RKO (cell line): Measurements from ENCODE around the gene FMN2.

Source experiments
- DNase-seq: peaks from one replicate; pipeline ENCODE4 v3.0.0-alpha.2; 2016; ENCODE audit warnings: low spot score

Gene FMN2

GRCh38 chr1:240492832-240493440 is 401.3 kb downstream of the FMN2 start:
- no peak for DNase-seq

GRCh38 chr1:240495601-240496000 is 403.9 kb downstream of the FMN2 start:
- DNase-seq: no peak

- no peak for DNase-seq
Observed at GRCh38 chr1:240496356-240496755, 404.7 kb downstream of the FMN2 start.

DNA sequence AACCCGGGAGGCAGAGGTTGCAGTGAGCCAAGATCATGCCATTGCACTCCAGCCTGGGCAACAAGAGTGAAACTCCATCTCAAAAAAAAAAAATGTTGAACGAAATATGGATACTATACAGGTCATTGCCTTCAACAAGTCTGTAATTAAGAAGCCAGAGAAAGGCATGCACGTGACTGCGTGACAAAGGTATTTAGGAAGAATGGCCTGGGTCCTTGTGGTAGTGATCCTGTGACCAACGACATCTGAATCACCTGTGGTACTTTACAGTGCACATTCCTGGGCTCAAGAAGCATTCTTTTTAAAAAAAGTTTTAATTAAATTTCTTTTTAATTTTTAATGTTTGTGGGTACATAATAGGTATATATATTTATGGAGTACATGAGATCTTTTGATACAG is 405.3 kb downstream of the FMN2 start:
- no peak for DNase-seq

DNA sequence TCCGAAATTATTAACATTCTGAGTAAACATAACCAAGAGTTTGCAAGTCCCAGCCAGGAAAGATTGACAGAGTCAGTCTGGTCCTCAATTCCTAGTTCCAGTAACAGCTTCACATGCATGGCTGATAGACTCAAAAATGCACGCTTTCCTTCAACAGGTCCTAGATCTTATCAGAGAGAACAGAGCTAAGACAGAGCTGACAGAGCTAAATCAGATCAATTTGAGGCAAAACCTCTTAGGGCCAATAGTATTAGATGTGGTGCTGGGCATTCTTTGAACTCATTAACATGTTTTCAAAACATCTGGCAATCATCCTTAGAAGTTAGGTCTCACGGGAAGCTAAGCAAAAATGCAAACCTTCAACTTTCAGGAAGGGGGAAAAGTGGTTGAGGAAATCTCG is 406.2 kb downstream of the FMN2 start:
- no peak for DNase-seq

DNA sequence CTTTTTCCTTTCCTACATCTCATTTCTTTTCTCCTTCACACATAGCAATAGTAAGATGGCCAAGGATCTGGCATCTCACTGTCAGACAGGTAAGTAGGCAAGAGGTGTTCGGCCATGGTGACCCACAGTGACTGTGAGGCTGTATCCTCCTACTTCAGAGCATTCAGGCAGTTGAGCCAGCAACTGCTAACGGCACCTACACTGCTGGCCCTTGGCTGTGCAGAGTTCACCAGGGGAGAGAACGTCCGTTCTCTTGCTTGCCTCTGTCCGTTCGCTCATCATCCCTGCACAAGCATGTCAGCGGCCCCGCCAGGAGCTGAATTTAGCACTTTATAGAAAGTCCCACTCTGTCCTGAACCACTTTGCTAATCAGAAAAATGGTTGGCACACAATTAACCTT is 406.7 kb downstream of the FMN2 start:
- no peak for DNase-seq

- peak; percentile 43 for DNase-seq
Observed at GRCh38 chr1:240499012-240499411, 407.3 kb downstream of the FMN2 start.

DNA sequence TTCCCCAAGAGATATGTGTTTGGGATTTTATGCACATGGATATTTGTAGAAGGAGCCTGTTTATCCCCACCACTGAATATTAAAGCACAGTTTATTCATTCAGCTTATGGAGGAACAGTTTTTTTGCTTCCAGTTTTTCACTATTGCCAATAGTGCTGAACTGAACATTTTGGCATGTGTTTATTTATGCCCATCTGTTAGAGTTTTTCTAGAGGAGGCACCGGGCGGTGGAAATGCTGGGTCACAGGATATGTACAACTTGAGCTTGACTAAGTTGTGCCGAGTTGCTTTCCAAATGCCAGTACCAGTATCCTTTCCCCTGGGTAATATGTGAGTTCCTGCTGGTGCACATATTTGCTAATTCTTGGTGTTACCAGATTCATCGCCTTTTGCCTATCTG is 409.0 kb downstream of the FMN2 start:
- no peak for DNase-seq

DNA sequence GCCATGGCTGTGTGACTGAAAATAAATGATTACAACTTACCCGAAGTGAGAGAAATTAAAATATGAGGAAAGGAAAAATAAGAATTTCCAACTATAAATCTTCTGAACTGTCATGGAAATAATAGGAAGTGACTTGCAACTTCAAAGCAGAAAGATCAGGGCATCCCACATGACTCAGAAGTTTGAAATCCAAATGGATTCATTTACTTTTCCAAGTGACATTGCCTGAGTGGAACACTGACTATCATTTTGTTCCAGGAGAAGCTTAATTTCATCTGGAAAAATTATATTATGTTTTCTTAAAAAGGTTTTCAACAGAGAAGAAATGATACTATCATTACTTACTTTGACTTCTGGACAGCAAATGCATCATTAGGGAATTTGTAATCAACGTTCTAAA is 409.4 kb downstream of the FMN2 start:
- no peak for DNase-seq

- DNase-seq: no peak
Observed at GRCh38 chr1:240503036-240503435, 411.4 kb downstream of the FMN2 start.

GRCh38 chr1:240503558-240503957 is 411.9 kb downstream of the FMN2 start:
- no peak for DNase-seq

GRCh38 chr1:240506176-240506575 is 414.5 kb downstream of the FMN2 start:
- DNase-seq: no peak

- DNase-seq: no peak
Observed at GRCh38 chr1:240508201-240508600, 416.5 kb downstream of the FMN2 start.

- DNase-seq: no peak
Observed at GRCh38 chr1:240508950-240509349, 417.3 kb downstream of the FMN2 start.

GRCh38 chr1:240511789-240512188 is 420.1 kb downstream of the FMN2 start:
- no peak for DNase-seq

- no peak for DNase-seq
Observed at GRCh38 chr1:240515505-240515904, 423.8 kb downstream of the FMN2 start.

DNA sequence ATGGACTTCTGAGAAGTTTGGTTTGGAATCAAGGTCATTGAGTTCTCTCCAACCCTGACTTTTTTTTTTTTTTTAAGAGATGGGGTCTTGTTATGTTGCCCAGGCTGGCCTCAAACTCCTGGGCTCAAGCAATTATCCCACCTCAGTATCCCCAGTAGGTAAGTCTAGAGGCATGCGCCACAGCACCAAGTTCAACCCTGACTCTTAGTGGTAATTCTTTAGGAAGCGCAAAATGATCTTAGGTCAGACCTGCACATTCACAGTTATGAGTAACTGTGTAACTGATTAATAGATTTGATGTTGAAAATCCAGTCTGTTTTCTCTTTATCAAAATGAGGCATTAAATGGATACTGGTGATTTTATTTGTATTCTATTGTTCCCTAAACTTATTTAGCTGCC is 424.4 kb downstream of the FMN2 start:
- DNase-seq: no peak

- DNase-seq: no peak
Observed at GRCh38 chr1:240517891-240518290, 426.2 kb downstream of the FMN2 start.

DNA sequence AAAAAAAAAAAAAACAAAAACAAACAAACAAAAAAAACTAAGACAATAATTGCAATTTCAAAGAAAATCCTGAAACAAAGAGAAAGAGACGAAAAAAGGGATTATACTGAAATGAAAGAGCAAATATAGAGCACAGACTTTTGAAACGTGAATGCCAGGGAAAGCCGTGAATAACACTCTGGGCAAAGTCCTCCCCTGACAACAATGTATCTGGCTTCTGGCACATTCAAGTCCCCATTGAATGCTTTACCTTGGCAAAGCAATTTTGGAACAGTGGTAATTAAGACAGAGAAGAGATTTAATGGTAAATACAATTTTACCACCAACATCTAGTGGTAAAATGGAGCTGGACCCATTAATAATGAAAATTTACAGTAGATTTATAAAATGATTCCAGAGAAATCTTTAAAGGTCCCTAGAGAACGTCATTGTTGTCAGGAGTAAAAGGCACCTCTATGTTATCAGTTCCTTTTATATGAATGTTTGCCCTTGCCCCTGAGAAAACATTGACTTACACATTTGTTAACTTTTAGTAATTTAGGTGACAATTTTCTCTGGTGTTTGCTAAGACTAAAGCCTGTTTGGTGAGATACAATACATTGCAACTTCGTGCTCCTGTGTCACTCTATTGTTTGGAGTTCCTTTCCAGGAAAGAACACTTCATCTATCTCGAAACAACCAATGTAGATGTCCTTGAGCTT is 430.6 kb downstream of the FMN2 start:
- DNase-seq: no peak

DNA sequence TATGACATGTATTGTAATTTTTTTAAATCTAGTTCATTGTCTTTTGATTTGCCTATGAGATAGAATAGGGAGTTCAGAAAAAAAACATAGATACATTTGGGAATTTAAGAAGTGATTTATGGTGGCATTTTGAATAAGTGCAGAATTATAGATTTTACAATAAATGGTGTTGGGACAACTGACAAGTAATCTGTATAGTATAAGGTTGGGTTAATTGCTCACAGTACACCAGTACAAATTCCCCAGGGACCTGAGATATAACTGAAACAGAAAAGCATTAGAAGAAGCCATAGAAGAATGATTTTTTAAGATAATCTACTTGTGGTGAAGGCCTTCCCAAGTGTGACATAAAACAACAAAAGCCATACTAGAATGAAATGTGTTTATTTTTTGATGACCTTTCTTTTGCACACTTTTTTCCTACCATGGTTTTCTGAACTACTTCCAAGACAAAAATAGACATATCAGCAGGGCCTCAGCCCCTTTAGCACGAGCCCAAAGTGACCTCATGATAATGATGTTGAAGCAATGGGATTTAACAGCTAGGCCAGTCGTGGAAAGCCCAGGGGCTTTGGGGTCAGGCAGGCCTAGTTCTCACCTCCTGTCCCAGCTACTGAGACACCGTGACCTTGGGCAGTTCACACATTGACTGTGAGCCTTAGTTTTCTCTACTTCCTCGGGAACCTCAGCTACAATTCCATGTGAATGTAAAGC is 432.8 kb downstream of the FMN2 start:
- no peak for DNase-seq
